ENCODE measurements around the gene ACSF2.

ACSF2 gene

GRCh38 chr17:50507871-50508572 is 82.0 kb downstream of the ACSF2 start, which contains the start of gene MYCBPAP:
Gene MYCBPAP (plus strand): TSS chr17:50508439. CDS start chr17:50508675, 236 bp downstream.
- peak within 1 kb of the TSS; percentile 100 for H2AFZ ChIP-seq (ENCODE audit: low read depth, low read length, severe bottlenecking)
- no peaks in the 10 kb centered on the region for H3K27me3 ChIP-seq (ENCODE audit: low read length)
- peak within 1 kb of the TSS; percentile 71 for H3K9ac ChIP-seq (ENCODE audit: low read length)
- TF ChIP-seq EZH2phosphoT487 (conservative IDR thresholded peaks at IDR 0.05; ENCODE audit: low read length) (no peak), CTCF (IDR thresholded peaks at IDR 0.05; ENCODE audit: insufficient read depth, low read length, poor library complexity, severe bottlenecking) (no peak)
- H3K79me2 ChIP-seq (ENCODE audit: insufficient read depth, low read length): no peaks in the 10 kb centered on the region
- no peaks in the 10 kb centered on the region for H3K9me2 ChIP-seq (replicated peaks; ENCODE audit: insufficient read depth, low read length)
- peak within 1 kb of the TSS; percentile 82 for H3K4me2 ChIP-seq (ENCODE audit: low read depth, low read length, poor library complexity, severe bottlenecking)
- no peaks in the 10 kb centered on the region for H4K20me1 ChIP-seq (ENCODE audit: low read depth, low read length)
- no peaks in the 10 kb centered on the region for H3K9me3 ChIP-seq (ENCODE audit: insufficient read depth, low read length)
- peak within 1 kb of the TSS; percentile 69 for H3K4me3 ChIP-seq (ENCODE audit: insufficient read depth, low read length, poor library complexity, severe bottlenecking)
- no peaks in the 10 kb centered on the region for H3K36me3 ChIP-seq (ENCODE audit: low read length)
- peaks cover 6% of the 10 kb centered on the region for H3F3A ChIP-seq (ENCODE audit: insufficient read depth)
- H3K27ac ChIP-seq (ENCODE audit: low read depth, low read length): no peak within 1 kb of the TSS

- Histone ChIP-seq H3K9me3 (ENCODE audit: insufficient read depth, low read length) (no peaks in the 10 kb centered on the region), H3K36me3 (ENCODE audit: low read length) (no peaks in the 10 kb centered on the region), H3K9ac (ENCODE audit: low read length) (peak overlapping the region; percentile 71), H4K20me1 (ENCODE audit: low read depth, low read length) (no peaks in the 10 kb centered on the region), H3K27me3 (ENCODE audit: low read length) (no peaks in the 10 kb centered on the region), H3K79me2 (ENCODE audit: insufficient read depth, low read length) (no peaks in the 10 kb centered on the region), H3K4me3 (ENCODE audit: insufficient read depth, low read length, poor library complexity, severe bottlenecking) (peak overlapping the region; percentile 69), H3F3A (ENCODE audit: insufficient read depth) (peaks cover 6% of the 10 kb centered on the region), H3K27ac (ENCODE audit: low read depth, low read length) (no peak overlapping the region), H2AFZ (ENCODE audit: low read depth, low read length, severe bottlenecking) (peak overlapping the region; percentile 100), H3K9me2 (replicated peaks; ENCODE audit: insufficient read depth, low read length) (no peaks in the 10 kb centered on the region), H3K4me2 (ENCODE audit: low read depth, low read length, poor library complexity, severe bottlenecking) (peak overlapping the region; percentile 82)
- no peak for TF ChIP-seq EZH2phosphoT487 (conservative IDR thresholded peaks at IDR 0.05; ENCODE audit: low read length)
- TF ChIP-seq CTCF (IDR thresholded peaks at IDR 0.05; ENCODE audit: insufficient read depth, low read length, poor library complexity, severe bottlenecking): no peak
Observed at GRCh38 chr17:50508573-50509460, 82.8 kb downstream of the ACSF2 start.

GRCh38 chr17:50511058-50511457 is 85.0 kb downstream of the ACSF2 start:
- H3K27ac ChIP-seq (ENCODE audit: low read depth, low read length): no peak overlapping the region
- H2AFZ ChIP-seq (ENCODE audit: low read depth, low read length, severe bottlenecking): no peak overlapping the region
- no peaks in the 10 kb centered on the region for H4K20me1 ChIP-seq (ENCODE audit: low read depth, low read length)
- no peak overlapping the region for H3K4me2 ChIP-seq (ENCODE audit: low read depth, low read length, poor library complexity, severe bottlenecking)
- peaks cover 6% of the 10 kb centered on the region for H3F3A ChIP-seq (ENCODE audit: insufficient read depth)
- no peak overlapping the region for H3K9ac ChIP-seq (ENCODE audit: low read length)
- H3K36me3 ChIP-seq (ENCODE audit: low read length): no peaks in the 10 kb centered on the region
- H3K27me3 ChIP-seq (ENCODE audit: low read length): no peaks in the 10 kb centered on the region
- H3K9me2 ChIP-seq (replicated peaks; ENCODE audit: insufficient read depth, low read length): no peaks in the 10 kb centered on the region
- no peak overlapping the region for H3K4me3 ChIP-seq (ENCODE audit: insufficient read depth, low read length, poor library complexity, severe bottlenecking)
- H3K79me2 ChIP-seq (ENCODE audit: insufficient read depth, low read length): no peaks in the 10 kb centered on the region
- no peaks in the 10 kb centered on the region for H3K9me3 ChIP-seq (ENCODE audit: insufficient read depth, low read length)
- TF ChIP-seq EZH2phosphoT487 (conservative IDR thresholded peaks at IDR 0.05; ENCODE audit: low read length) (no peak), CTCF (IDR thresholded peaks at IDR 0.05; ENCODE audit: insufficient read depth, low read length, poor library complexity, severe bottlenecking) (no peak)

Data from SU-DHL-6 (cell line).